Breast epithelium (tissue), 4 donors: ENCODE measurements around the gene TPSAB1. TPM values are rescaled to one million over a fixed set of nuclear protein-coding genes. Genes with fewer than 3 reads are reported as not detected.

Experiments used
- DNase-seq, 2 donors: peaks; one replicate each; pipeline ENCODE4 v3.0.0-alpha.2; 2019; ENCODE audit warnings: low spot score in 2 of 2
- H3K27ac ChIP-seq, 2 donors: fragments of 200-600 bp; sonication (generic) in 1 of 2; one replicate each; pipeline ENCODE4 v1.5.1; 2016 to 2019; ENCODE audit warnings: mild to moderate bottlenecking in 1 of 2
- H3K27me3 ChIP-seq, 2 donors: fragments of 200-600 bp; sonication (generic) in 1 of 2; one replicate each; pipeline versions ENCODE4 v1.5.1 to v1.6.0; 2017 to 2019; ENCODE audit warnings: control low read depth in 1 of 2, mild to moderate bottlenecking in 1 of 2
- H3K36me3 ChIP-seq: fragments of 200-600 bp; one replicate; pipeline ENCODE4 v1.5.1; 2019
- H3K4me1 ChIP-seq, 2 donors: fragments of 200-600 bp; sonication (generic); one replicate each; pipeline ENCODE4 v1.5.1; 2016 to 2019; ENCODE audit warnings: control low read depth in 1 of 2
- H3K4me3 ChIP-seq, 3 donors: fragments of 200-600 bp; sonication (generic); 1 replicate in 2 of 3; 2 replicates in 1 of 3; pipeline ENCODE4 v1.5.1; 2016 to 2019; ENCODE audit warnings: mild to moderate bottlenecking in 3 of 3, moderate library complexity in 2 of 3
- H3K9me3 ChIP-seq, 2 donors: fragments of 200-600 bp; sonication (generic) in 1 of 2; one replicate each; pipeline ENCODE4 v1.5.1; 2016 to 2019; ENCODE audit warnings: control low read depth in 1 of 2
- POLR2A ChIP-seq: fragments of 450-650 bp; IDR thresholded peaks from one replicate; pipeline ENCODE4 v1.6.1; 2016; ENCODE audit warnings: antibody characterized with exemption, mild to moderate bottlenecking, moderate library complexity
- POLR2AphosphoS5 ChIP-seq, 3 donors: sonication (generic); formaldehyde crosslinking; IDR thresholded peaks; one replicate each; pipeline ENCODE4 v1.6.1; 2017; ENCODE audit warnings: antibody characterized with exemption in 3 of 3
- intact Hi-C: fragments of 100-400 bp; cut with DNase I; formaldehyde crosslinking; loops from one replicate; pipeline ENCODE4 v1.15.1; 2023; ENCODE audit warnings: low total_unique reads
- total RNA-seq, 3 donors: library from RNA; depleted of rRNA; stranded (reverse); fragments of >200 nt; gene quantifications; one replicate each; pipeline ENCODE4 v1.1.0, GENCODE V29; 2016
- TF ChIP-seq, protein P1 (sequence below), 3 donors: fragments of 450-650 bp; IDR thresholded peaks; one replicate each; pipeline ENCODE4 v1.5.1; 2016 to 2017; ENCODE audit warnings: antibody characterized with exemption in 3 of 3, mild to moderate bottlenecking in 3 of 3, moderate library complexity in 3 of 3

The TPSAB1 gene
- total RNA-seq, 3 donors from 2014 or later: 5.9 to 156 (median 19.8) TPM

DNA sequence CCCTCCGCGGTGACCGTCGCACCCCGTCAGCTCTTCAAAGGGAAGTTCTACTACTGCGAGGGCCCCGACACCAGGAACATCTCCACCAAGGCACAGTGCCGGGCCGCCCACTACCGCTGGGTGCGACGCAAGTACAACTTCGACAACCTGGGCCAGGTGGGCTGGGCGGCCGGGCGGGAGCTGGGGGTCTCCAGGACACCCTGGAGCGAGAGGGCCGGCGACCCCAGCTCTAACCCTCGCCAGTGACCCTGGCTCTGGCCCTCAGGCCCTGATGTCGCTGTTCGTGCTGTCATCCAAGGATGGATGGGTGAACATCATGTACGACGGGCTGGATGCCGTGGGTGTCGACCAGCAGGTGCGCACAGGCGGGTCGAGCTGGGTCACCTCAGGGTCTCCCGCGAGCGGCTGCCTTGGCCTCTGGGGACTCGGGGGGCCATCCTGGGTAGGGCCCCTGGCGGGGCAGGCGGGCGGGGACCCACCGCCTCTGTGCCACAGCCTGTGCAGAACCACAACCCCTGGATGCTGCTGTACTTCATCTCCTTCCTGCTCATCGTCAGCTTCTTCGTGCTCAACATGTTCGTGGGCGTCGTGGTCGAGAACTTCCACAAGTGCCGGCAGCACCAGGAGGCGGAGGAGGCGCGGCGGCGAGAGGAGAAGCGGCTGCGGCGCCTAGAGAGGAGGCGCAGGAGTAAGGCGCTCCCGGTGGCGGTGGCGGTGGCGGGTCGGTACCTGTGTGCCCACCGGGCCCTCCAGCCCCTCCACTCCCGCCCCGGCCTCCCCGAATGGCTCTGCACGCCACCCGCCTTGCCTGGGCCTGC, 28.8 kb upstream of the TPSAB1 start:
- intact Hi-C loops: no loop called here
- DNase-seq: no peak
- H3K4me1 ChIP-seq: no peaks in the 10 kb centered on the region
- H3K27me3 ChIP-seq: peaks cover 0 to 80% of the 10 kb centered on the region in 2 donors
- H3K36me3 ChIP-seq: no peaks in the 10 kb centered on the region
- TF ChIP-seq, protein P1, sequence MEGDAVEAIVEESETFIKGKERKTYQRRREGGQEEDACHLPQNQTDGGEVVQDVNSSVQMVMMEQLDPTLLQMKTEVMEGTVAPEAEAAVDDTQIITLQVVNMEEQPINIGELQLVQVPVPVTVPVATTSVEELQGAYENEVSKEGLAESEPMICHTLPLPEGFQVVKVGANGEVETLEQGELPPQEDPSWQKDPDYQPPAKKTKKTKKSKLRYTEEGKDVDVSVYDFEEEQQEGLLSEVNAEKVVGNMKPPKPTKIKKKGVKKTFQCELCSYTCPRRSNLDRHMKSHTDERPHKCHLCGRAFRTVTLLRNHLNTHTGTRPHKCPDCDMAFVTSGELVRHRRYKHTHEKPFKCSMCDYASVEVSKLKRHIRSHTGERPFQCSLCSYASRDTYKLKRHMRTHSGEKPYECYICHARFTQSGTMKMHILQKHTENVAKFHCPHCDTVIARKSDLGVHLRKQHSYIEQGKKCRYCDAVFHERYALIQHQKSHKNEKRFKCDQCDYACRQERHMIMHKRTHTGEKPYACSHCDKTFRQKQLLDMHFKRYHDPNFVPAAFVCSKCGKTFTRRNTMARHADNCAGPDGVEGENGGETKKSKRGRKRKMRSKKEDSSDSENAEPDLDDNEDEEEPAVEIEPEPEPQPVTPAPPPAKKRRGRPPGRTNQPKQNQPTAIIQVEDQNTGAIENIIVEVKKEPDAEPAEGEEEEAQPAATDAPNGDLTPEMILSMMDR (IDR thresholded peaks at IDR 0.05): no peak
- no peak for TF ChIP-seq POLR2AphosphoS5 (IDR thresholded peaks at IDR 0.05)
- no peak for TF ChIP-seq POLR2A
- no peak overlapping the region for H3K27ac ChIP-seq
- H3K4me3 ChIP-seq: no peak overlapping the region
- H3K9me3 ChIP-seq: no peaks in the 10 kb centered on the region

DNA sequence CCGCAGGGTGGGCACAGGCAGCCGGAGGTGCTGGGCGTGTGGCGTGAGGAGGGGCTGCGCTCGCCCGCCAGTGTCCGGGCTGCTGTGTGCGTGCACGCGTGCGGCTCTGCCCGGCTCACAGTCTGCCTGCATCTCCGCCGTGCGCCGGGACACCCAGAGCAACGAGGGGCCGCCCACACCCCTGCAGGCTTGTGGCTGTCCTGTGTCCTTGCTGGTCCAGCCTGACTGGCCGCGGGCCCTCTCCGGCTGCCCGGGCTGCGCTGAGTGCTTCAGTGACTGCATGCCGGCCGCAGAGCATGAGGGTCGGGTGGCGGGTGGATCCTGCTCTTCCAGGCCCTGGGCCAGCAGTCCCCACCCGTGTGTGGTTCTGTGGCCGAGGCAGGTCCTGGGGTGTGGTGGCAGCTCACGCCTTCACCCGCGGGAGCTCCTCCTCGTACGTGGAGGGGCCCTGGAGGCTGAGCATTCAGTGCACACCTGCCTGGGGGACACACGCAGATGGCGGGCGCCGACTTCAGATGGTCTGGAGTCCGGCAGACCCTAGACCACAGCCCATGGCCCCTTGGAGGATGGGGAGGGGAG, 27.8 kb upstream of the TPSAB1 start:
- H3K4me3 ChIP-seq: no peak overlapping the region
- TF ChIP-seq, protein P1 (IDR thresholded peaks at IDR 0.05): no peak
- TF ChIP-seq POLR2A (no peak), POLR2AphosphoS5 (IDR thresholded peaks at IDR 0.05) (no peak)
- intact Hi-C loops: no loop called here
- no peak overlapping the region for H3K27ac ChIP-seq
- DNase-seq: no peak
- no peaks in the 10 kb centered on the region for H3K9me3 ChIP-seq
- H3K4me1 ChIP-seq: no peaks in the 10 kb centered on the region
- H3K36me3 ChIP-seq: no peaks in the 10 kb centered on the region
- H3K27me3 ChIP-seq: peaks cover 0 to 80% of the 10 kb centered on the region in 2 donors

DNA sequence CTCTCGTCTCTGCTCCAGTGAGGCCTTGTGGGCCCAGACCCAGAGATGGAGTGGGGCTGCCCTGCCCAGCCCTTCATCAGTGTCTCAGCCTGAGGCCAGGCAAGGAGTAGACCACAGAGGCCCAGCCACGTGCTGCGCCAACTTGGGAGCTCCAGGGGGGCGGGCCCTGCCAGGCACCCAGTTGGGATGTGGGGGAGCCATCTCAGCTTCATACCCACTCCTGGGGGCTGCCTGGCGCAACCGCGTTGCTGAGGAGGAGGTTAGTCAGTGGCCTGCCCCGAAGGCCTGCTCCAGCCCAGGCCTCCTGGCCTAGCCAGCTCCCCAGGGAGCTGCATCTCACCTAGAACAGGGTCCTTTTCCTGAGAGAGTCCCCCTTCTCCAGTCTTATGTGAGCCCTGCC, 27.3 kb upstream of the TPSAB1 start:
- Histone ChIP-seq H3K9me3 (no peaks in the 10 kb centered on the region), H3K36me3 (no peaks in the 10 kb centered on the region), H3K4me1 (no peaks in the 10 kb centered on the region), H3K27me3 (peaks cover 0 to 83% of the 10 kb centered on the region in 2 donors), H3K27ac (no peak overlapping the region), H3K4me3 (no peak overlapping the region)
- no peak for DNase-seq
- intact Hi-C loops: no loop called here
- TF ChIP-seq POLR2AphosphoS5 (IDR thresholded peaks at IDR 0.05): no peak
- TF ChIP-seq POLR2A: no peak
- TF ChIP-seq, protein P1 (IDR thresholded peaks at IDR 0.05): no peak

DNA sequence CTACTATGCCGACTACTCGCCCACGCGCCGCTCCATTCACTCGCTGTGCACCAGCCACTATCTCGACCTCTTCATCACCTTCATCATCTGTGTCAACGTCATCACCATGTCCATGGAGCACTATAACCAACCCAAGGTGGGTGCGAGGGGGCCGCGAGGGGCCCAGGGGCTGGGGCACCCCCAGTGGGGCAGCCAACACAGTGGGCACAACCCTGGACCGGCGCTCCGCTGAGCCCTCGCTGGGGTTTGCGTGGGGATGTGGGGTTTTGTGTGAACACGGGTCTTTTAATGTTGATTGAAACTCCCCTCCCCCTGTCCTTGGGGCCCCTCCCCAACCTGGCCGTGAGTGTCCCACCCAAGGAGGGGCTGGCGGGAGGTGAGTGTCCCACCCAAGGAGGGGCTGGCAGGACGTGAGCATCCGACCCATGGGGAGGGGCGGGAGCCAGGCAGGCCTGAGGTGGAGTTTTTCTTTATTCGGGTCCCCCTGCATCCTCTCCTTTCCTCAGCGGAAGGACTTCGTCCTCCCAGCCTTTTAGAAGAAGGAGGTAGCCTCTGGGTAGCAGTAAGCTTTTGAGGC, 26.6 kb upstream of the TPSAB1 start:
- no peak for TF ChIP-seq POLR2A
- TF ChIP-seq POLR2AphosphoS5 (IDR thresholded peaks at IDR 0.05): no peak
- TF ChIP-seq, protein P1 (IDR thresholded peaks at IDR 0.05): no peak
- intact Hi-C loops: no loop called here
- DNase-seq: no peak
- H3K9me3 ChIP-seq: no peaks in the 10 kb centered on the region
- no peak overlapping the region for H3K4me3 ChIP-seq
- no peaks in the 10 kb centered on the region for H3K4me1 ChIP-seq
- H3K27ac ChIP-seq: no peak overlapping the region
- H3K36me3 ChIP-seq: no peaks in the 10 kb centered on the region
- H3K27me3 ChIP-seq: peaks cover 0 to 83% of the 10 kb centered on the region in 2 donors

DNA sequence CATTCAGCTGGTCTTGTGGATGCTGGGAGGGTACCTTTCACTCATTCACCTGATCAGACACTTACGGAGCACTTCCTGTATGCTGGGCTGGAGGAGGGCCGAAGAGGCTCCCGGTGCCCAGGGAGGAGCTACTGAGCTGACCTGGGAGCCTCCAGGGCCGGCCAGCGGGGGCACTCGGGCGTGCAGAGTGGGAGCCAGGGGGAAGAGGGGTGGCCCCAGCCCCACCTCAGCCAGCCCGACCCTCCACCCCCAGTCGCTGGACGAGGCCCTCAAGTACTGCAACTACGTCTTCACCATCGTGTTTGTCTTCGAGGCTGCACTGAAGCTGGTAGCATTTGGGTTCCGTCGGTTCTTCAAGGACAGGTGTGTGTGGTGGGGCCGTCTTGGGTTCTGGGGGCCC, 25.8 kb upstream of the TPSAB1 start:
- no peak overlapping the region for H3K27ac ChIP-seq
- TF ChIP-seq, protein P1 (IDR thresholded peaks at IDR 0.05): no peak
- TF ChIP-seq POLR2AphosphoS5 (IDR thresholded peaks at IDR 0.05): no peak
- TF ChIP-seq POLR2A: no peak
- H3K27me3 ChIP-seq: peaks cover 0 to 83% of the 10 kb centered on the region in 2 donors
- H3K4me1 ChIP-seq: no peaks in the 10 kb centered on the region
- no peak for DNase-seq
- intact Hi-C loops: no loop called here
- no peaks in the 10 kb centered on the region for H3K36me3 ChIP-seq
- H3K9me3 ChIP-seq: no peaks in the 10 kb centered on the region
- no peak overlapping the region for H3K4me3 ChIP-seq
